ENCODE data around the gene EPS8L1.
"Not testable (repeated sequence)": the region's sequence is repeated elsewhere in the genome, so short reads cannot be mapped to it uniquely, and the experiment has no call there.

The EPS8L1 gene

DNA sequence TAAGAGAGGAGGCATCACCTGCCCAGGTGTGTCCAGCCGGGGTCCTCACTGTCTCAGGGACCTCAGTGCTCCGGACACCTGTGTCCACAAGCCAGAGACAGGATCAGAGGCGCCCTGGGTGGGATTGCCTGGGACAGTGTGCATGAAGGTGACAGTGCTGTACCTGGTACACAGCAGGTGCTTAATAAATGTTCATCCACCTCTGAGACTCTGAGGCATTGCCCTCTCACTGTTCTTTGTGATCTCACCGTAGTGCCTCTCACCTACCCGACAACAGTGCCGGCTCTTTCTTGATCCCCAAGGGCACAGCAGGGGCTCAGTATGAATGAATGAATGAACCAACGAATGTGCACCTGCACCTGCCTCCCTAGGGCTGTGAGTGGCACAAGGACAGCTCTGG lies 21.9 kb upstream of the EPS8L1 start:
- DNase-seq, result no peak

GRCh38 chr19:55056827-55057226 lies 18.8 kb upstream of the EPS8L1 start:
- DNase-seq, result no peak

- no peak for DNase-seq
Measured at GRCh38 chr19:55058781-55059610, 16.7 kb upstream of the EPS8L1 start.

- not testable (repeated sequence) for DNase-seq
Measured at GRCh38 chr19:55060287-55060686, 15.4 kb upstream of the EPS8L1 start.

GRCh38 chr19:55062735-55063491 lies 12.8 kb upstream of the EPS8L1 start, which contains the start of gene RDH13:
TSS of gene RDH13 (minus strand) at chr19:55063148. CDS start at chr19:55063032, 116 bp downstream.
- DNase-seq, result peak; percentile 99

DNA sequence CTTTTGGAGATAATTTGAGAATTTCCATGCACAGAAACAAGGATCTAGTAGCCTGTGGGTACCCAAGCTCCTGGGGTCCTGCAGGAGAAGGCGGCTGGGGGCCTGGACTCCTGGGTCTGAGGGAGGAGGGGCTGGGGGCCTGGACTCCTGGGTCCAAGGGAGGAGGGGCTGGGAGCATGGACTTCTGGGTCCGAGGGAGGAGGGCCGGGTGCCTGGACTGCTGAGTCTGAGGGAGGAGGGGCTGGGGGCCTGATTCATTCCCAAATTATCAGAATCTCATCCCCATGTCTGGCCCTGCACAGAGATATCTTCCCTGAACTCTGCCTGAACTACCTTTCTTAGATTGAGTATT lies 12.2 kb upstream of the EPS8L1 start:
- DNase-seq, result no peak

GRCh38 chr19:55065516-55065915 lies 10.2 kb upstream of the EPS8L1 start:
- not testable (repeated sequence) for DNase-seq

- DNase-seq, result no peak
Measured at GRCh38 chr19:55066107-55066709, 9.5 kb upstream of the EPS8L1 start.

GRCh38 chr19:55067869-55068268 lies 7.8 kb upstream of the EPS8L1 start:
- DNase-seq, result no peak

DNA sequence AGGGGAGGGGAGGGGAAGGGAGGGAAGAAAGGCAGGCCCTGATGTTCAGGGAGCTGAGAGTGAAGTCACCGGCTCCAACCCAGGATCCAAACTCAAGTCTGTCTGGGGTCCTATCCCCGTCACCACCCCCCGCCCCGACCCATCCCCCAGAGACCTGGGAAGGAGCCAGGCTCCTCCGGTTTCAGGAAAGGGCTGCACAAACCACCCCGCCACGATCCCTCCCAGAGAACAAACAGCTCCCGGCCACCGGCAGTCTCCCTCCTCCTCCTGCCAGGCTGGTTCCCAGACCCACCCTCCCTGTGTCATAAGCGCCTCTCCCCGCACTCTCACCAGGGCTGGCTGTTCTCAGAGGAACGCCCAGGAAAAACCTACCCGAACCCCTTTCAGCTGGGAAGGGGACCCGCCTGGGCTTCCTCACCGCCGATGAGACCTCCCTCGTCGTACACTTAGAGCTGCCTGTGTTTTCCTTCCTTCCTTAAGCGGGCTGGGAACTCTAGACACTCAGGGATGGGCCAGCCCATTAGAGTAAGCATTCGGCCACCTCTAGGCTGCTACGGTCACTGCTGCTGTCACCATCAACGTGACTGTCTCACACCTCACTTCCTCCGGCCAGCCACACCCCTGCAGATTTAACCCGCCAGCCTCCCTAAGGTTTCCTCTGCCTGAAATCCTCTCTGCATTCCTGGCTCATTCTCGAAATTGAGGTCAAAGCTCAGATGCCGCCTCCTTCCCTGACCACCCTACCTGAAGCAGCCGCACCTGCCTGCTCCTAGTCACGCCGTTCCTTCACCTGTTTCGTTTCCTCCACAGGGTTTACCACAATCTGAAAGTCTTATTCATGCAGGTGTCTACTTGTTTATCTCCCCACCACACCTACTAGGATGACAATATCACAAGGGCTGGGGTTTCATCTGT lies 6.5 kb upstream of the EPS8L1 start:
- DNase-seq, result no peak

- no peak for DNase-seq
Measured at GRCh38 chr19:55069865-55070197, 5.8 kb upstream of the EPS8L1 start.

DNA sequence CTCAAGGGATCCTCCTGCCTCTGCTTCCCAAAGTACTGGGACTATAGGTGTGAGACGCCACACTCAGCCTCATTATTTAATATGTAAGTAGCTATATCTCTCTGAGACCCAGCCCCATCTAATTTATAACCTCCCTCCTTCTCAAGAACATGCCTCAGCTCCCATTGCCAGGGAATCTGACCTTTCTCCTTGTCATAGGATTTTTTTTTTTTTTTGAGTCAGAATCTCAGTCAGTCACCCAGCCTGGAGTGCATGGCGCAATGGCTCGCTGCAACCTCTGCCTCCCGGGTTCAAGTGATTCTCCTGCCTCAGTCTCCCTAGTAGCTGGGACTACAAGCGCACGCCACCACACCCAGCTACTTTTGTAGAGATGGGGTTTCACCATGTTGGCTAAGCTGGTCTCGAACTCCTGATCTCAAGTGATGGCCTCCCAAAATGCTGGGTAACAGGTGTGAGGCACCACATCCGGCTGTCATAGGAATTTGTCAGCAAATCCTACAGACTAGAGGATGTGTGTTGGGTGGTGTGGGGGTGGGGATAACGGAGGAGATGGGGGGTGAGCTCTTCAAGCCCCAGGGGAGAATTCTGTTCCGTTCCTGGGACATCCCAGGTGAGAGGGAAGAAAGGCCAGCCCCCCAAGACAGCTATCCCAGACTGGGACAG lies 5.1 kb upstream of the EPS8L1 start:
- no peak for DNase-seq

DNA sequence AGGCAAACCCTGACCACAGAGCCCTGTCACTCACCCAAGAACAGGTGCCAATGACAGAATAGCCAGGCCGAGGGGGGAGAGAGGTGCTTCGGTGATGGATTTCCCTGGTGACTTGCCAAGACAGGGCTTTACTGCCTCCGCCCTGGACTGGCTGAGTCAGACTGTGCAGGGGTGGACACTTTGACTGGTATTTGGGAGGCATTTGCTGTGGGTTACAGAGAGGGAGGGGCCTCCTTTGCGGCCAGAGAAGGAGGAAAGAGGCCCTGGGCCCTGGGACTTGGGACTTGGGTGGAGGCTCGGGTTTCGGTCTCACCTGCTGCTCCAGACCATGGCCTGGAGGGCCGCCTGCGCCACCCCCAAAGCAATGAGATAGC lies 4.6 kb upstream of the EPS8L1 start:
- DNase-seq, result peak in 1 of 2 experiments; percentile 44

DNA sequence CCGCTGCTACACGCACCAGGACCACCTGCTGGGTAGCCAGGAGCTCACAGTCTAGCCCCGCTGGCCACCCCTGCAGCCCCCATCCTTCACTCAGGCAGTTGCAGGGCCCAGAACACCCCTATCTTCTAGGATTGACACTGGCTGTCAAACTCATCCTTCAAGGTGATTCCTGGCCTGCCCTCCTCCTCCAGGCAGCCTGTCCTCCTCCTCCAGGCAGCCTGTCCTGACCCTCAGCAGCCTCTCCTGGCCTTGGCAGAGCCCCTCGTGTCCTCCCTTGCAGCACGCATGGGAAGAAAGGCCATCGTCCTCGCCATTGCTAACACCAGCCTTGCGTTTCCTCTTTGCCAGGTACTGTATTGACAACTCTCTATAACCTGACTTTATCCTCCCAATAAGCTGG lies 3.8 kb upstream of the EPS8L1 start:
- DNase-seq, result no peak

GRCh38 chr19:55076321-55076720 lies 652 bp downstream of the EPS8L1 start:
- no peak for DNase-seq

DNA sequence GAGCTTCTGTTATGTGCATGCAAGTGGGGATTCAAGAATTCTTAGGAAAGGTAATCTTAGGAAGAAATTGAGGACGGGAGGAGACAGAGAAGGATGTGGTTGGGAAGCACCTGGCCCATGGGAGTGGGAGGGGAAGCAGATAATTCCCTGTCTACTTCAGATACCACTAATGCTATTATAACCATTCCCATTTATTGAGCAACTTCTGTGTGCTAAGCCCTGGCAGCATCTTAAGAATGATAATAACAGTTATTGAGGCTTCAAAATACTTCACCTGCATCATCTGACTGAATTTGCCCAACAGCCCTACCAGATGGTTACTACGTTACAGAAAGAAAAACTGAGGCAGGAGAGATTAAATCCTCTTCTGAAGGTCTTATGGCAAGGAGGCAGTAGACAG lies 1.4 kb downstream of the EPS8L1 start:
- DNase-seq, result no peak

DNA sequence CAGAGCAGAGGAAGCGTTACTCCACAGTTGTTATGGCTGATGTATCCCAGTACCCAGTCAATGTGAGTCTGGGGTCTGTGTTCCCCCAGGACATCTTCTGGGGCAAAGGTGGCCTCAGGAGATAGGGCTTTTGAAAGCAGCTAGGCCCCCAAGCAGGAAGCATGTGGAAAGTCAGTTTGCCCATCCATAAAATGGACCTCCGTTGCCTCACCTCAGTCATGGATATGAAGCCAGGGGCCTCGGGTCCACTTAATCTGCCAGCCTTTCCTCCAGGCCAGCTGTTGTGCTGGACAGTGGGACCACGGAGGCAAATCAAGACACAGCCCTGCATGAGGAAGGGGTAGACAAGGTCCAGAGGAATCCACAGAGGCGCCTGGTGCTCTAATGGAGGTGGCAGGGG lies 3.3 kb downstream of the EPS8L1 start:
- DNase-seq, result no peak

DNA sequence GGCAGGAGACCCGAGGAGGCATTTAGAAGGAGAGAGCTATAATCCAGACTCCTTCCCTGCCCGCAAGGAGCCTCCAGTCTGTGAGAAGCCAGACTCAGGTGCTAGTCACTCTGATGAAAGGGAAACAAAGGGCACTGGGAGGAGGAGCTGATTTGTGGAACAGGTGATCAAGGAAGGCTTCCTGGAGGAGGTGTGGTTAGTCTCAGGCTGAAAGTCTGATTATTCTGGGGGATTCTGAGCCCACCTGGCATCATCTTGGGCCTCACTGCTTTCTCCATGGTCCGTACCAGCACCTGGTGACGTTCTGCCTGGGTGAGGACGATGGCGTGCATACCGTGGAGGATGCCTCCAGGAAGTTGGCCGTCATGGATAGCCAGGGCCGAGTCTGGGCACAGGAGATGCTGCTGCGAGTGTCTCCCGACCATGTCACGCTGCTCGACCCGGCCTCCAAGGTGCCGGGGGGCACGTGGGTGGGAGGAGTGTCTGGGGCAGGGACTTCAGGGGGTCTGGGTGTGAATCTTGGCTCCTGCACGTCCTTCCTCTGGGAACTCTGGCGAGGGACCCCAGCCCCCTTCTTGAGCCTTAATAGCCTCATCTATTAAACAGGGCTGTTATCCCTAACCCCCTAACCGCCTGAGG lies 3.9 kb downstream of the EPS8L1 start:
- DNase-seq, result no peak

DNA sequence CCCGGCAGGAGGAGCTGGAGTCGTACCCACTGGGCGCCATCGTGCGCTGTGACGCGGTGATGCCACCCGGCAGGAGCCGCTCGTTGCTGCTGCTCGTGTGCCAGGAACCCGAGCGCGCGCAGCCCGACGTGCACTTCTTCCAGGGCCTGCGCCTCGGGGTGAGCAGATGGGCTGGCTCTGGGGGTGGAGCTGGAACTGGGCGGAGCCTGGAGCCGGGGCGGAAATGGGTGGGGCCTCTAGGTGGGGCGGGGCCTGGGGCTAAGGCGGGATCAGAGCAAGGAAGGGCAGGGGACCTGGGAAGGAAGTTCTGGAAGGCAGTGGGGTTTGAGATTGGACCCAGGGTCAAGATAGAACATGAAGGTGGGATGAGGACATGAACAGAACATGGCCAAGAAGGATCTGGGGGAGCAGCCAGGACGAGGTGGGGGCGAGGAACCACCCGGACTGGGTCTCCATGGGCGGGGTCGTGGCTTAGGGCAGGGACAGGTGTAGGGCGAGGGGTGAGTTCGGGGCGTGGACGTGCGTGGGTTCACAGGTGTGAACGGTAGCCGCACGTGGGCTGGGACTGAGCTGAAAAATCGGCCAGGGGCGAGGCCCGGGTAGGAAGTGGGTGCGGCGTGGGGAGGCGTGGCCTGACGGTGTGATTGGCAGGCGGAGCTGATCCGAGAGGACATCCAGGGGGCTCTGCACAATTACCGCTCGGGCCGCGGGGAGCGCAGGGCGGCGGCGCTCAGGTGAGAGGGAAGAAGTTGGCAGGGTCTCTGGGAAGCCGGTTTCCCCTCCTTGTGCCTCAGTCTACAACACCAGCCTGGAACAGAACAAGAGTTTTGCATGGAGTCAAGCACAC lies 4.7 kb downstream of the EPS8L1 start:
- peak; percentile 81 to 84 for DNase-seq

- peak; percentile 96 to 97 for DNase-seq
Measured at GRCh38 chr19:55080968-55081769, 5.5 kb downstream of the EPS8L1 start.
